HAP-1 (cell line): ENCODE results near the gene DCLK1.
A peak's percentile ranks its signal among the peaks of the same experiment; 100 is the strongest.

Source experiments
- DNase-seq, 2 experiments: peaks; one replicate each; pipeline ENCODE4 v3.0.0-alpha.2; 2016 to 2020; ENCODE audit warnings: low spot score in 2 of 2
- H3K27me3 ChIP-seq: fragments of 250-450 bp; sonication (Bioruptor Pico); 2 replicates; pipeline ENCODE4 v1.5.1; 2020; ENCODE audit warnings: low read depth, mild to moderate bottlenecking, moderate library complexity
- H3K36me3 ChIP-seq: fragments of 250-450 bp; sonication (Bioruptor Pico); replicated peaks from 2 replicates; pipeline ENCODE4 v1.5.1; 2020; ENCODE audit warnings: mild to moderate bottlenecking
- H3K4me1 ChIP-seq: fragments of 250-450 bp; sonication (Bioruptor Pico); 2 replicates; pipeline ENCODE4 v1.5.1; 2020; ENCODE audit warnings: mild to moderate bottlenecking
- H3K4me3 ChIP-seq: fragments of 250-450 bp; sonication (Bioruptor Pico); 2 replicates; pipeline ENCODE4 v1.5.1; 2020; ENCODE audit warnings: mild to moderate bottlenecking, moderate library complexity
- H3K9me3 ChIP-seq: fragments of 250-450 bp; sonication (Bioruptor Pico); 2 replicates; pipeline ENCODE4 v1.5.1; 2020; ENCODE audit warnings: mild to moderate bottlenecking, moderate library complexity
- in situ Hi-C: fragments of 300-500 bp; cut with MboI; formaldehyde crosslinking; loops from 3 replicates; pipeline ENCODE4 v1.14.3; 2020; ENCODE audit warnings: low sequenced_read_pairs, inconsistent platforms, mixed read lengths

Gene DCLK1

DNA sequence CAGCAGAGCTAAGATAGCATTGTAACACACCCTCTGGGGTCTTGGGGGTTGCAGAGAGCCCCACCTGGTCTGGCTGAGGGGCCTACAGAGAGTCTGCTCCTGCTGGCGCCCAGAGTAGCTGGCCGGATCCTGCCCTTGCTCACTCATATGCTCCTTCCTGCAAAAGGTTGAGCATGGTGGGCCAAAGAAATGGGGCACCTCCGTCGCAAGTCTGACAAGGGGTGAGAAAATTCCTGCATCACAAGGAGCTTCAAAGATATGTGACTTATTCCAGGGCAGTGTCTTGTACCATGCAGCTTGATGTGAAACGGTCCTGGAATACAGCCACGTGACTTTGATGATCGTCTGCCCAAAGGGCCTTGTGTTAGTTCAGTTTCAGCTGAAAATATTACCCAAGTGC lies 218.3 kb downstream of the DCLK1 start:
- no peak for DNase-seq
- Histone ChIP-seq H3K4me3 (no peak overlapping the region), H3K9me3 (no peaks in the 10 kb centered on the region), H3K4me1 (peaks cover 32% of the 10 kb centered on the region), H3K27me3 (no peaks in the 10 kb centered on the region), H3K36me3 (no peaks in the 10 kb centered on the region)
- in situ Hi-C loops = no loop called here

DNA sequence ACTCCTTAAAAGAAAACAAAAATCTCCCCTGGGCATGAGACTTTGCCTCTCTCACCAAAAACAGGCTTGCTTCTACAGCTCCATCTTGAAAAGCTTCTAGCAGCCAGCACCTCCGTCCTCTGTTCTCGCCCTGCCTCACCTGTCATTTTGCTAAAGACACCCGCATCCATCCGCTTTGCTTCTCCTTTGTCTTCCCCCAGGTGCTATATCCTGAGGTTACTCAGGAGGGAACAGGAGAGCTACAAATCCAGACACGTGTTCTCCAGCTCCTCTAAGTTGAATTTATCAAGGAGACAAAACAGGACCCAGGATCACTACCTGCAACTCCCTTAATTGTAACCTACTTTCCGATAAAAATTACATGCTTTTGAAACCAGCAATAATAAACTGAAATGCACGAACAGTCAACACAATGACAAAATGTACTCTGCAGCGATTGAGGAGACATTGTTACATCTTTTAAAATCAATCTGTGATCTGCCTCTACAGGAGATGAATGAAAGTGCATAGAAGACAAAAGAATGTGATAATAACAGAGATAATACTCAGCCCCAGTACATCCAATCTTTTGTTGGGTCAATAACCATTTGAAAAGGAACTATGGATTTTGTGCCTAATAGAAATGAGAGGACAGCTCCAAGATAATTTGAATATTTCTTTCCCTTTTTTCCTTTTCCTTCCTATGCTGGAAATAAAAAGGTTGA lies 221.2 kb downstream of the DCLK1 start:
- no peaks in the 10 kb centered on the region for H3K27me3 ChIP-seq
- in situ Hi-C loops = no loop called here
- H3K4me3 ChIP-seq = no peak overlapping the region
- no peaks in the 10 kb centered on the region for H3K36me3 ChIP-seq
- peaks cover 30% of the 10 kb centered on the region for H3K4me1 ChIP-seq
- peak; percentile 27 to 85 for DNase-seq
- no peaks in the 10 kb centered on the region for H3K9me3 ChIP-seq

- no peaks in the 10 kb centered on the region for H3K36me3 ChIP-seq
- in situ Hi-C loops = no loop called here
- no peak overlapping the region for H3K4me3 ChIP-seq
- no peaks in the 10 kb centered on the region for H3K27me3 ChIP-seq
- no peak for DNase-seq
- H3K4me1 ChIP-seq = peaks cover 30% of the 10 kb centered on the region
- H3K9me3 ChIP-seq = no peaks in the 10 kb centered on the region
Observed at GRCh38 chr13:35909091-35909490, 222.1 kb downstream of the DCLK1 start.

- in situ Hi-C loops = no loop called here
- DNase-seq = peak; percentile 39 to 97
Observed at GRCh38 chr13:35908226-35908625, 223.0 kb downstream of the DCLK1 start.

DNA sequence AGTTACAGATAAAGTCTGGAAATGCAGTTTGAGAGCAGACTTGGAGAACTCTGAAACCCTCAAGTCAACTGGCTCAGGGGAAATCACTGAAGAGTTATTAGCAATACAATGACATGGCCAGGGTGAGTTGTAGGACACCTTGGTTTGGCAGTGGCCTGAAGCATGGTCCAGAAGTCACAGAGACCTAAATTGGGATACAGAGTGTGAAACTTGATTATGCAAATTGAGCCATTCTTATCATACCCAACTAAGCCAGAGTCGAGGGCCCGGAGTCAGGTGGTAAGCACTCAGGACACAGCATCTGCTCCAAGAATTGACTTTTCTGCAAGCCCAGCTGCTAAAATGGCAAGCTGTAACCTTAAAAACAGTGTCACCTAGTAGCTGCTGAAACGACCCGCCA lies 224.5 kb downstream of the DCLK1 start:
- no peaks in the 10 kb centered on the region for H3K36me3 ChIP-seq
- DNase-seq = no peak
- in situ Hi-C loops = no loop called here
- no peaks in the 10 kb centered on the region for H3K9me3 ChIP-seq
- no peak overlapping the region for H3K4me3 ChIP-seq
- H3K27me3 ChIP-seq = no peaks in the 10 kb centered on the region
- peaks cover 30% of the 10 kb centered on the region for H3K4me1 ChIP-seq

More at GRCh38 chr13:35908226-35908625, 223.0 kb downstream of the DCLK1 start:
- peaks cover 30% of the 10 kb centered on the region for H3K4me1 ChIP-seq
- no peaks in the 10 kb centered on the region for H3K27me3 ChIP-seq
- no peak overlapping the region for H3K4me3 ChIP-seq
- H3K9me3 ChIP-seq = no peaks in the 10 kb centered on the region
- no peaks in the 10 kb centered on the region for H3K36me3 ChIP-seq

GRCh38 chr13:35903075-35903474 lies 228.1 kb downstream of the DCLK1 start:
- Histone ChIP-seq H3K4me1 (peaks cover 12% of the 10 kb centered on the region), H3K27me3 (no peaks in the 10 kb centered on the region), H3K4me3 (no peak overlapping the region), H3K36me3 (no peaks in the 10 kb centered on the region), H3K9me3 (no peaks in the 10 kb centered on the region)
- in situ Hi-C loops = no loop called here
- no peak for DNase-seq

DNA sequence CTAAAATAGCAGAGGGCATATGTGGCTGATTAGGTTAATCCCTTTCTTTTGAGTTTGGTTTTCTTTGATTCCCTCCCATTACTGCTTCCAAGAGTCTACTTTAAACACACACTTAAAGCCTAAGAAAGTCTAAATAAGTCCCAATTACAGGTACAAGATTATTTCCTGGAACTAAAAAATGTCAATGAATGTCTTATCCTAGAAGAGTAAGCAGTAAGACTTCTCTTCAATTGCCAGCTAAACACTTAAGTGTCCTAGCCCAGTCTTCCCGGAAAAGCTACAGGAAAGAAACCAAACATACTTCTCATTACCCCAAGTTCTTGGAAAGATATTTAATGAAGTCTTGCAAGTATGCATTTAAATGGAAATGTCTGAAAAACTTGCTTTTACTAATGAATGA lies 233.1 kb downstream of the DCLK1 start:
- in situ Hi-C loops = no loop called here
- H3K36me3 ChIP-seq = no peaks in the 10 kb centered on the region
- no peaks in the 10 kb centered on the region for H3K4me1 ChIP-seq
- no peak for DNase-seq
- no peaks in the 10 kb centered on the region for H3K9me3 ChIP-seq
- H3K4me3 ChIP-seq = no peak overlapping the region
- H3K27me3 ChIP-seq = no peaks in the 10 kb centered on the region

DNA sequence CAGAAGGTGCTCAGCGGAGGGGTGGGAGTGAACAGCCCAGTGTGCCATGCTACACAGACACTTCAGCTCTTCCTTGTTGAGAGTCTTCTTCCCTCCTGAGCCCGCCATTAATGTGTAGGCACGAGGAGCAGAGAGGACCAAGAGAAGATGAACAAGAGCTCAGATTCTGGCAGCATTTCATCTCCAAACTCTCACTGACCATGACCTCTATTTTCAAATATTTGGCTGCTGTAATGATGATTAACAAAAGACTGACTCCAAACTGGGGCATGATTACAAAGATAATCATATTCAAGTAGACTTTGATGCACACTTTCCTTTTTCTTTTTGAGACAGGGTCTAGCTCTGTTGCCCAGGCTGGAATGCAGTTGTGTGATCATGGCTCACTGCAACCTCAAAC lies 236.5 kb downstream of the DCLK1 start:
- Histone ChIP-seq H3K36me3 (no peaks in the 10 kb centered on the region), H3K27me3 (no peaks in the 10 kb centered on the region), H3K4me3 (no peak overlapping the region), H3K9me3 (no peaks in the 10 kb centered on the region), H3K4me1 (no peaks in the 10 kb centered on the region)
- no peak for DNase-seq
- in situ Hi-C loops = no loop called here

GRCh38 chr13:35892837-35893814 lies 238.1 kb downstream of the DCLK1 start:
- H3K4me3 ChIP-seq = no peak overlapping the region
- in situ Hi-C loops = no loop called here
- H3K4me1 ChIP-seq = no peaks in the 10 kb centered on the region
- no peak for DNase-seq
- no peaks in the 10 kb centered on the region for H3K36me3 ChIP-seq
- no peaks in the 10 kb centered on the region for H3K9me3 ChIP-seq
- H3K27me3 ChIP-seq = no peaks in the 10 kb centered on the region

DNA sequence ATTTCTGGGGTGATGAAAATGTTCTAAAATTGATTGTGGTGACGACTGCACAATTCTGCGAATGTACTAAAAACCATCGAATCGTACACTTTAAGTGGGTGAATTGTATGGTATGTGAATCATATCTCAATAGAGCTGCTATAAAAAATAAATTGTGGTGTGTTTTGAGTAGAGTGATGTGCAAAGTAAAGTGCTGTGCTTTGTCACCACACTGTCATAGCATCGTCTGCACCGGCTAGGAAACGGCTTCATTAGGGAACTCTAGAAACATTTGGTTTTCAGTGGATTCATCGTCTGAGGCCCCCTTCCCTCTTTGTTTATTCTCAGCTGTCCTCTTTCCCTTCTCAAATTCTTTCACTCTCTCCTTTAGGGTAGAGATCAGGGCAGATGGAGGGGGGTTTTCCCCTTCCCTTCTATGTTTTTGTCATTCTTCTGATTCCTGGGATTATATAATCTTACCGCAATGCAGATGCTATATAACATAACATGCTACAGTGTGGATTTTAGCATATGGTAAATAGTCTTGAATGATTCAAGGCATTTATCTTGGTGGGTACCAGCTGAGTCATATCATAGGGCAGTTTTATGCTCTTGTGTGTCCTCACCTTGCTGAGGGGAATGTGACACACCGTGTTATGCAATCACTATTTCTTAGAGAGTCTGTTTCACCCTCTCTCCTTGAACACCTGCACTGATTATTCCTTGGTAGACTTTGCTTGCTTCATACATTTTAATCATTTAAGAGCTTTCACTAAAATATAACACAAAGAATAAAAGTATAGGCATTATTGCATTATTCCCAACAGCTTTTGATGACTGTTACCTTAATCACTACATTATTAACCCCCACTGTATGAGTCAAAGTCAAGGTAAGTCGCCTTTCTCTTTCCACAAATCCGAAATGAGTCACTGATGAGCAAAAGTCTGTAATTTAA lies 239.4 kb downstream of the DCLK1 start:
- no peak for DNase-seq
- H3K27me3 ChIP-seq = no peaks in the 10 kb centered on the region
- H3K36me3 ChIP-seq = no peaks in the 10 kb centered on the region
- H3K9me3 ChIP-seq = no peaks in the 10 kb centered on the region
- H3K4me1 ChIP-seq = no peaks in the 10 kb centered on the region
- no peak overlapping the region for H3K4me3 ChIP-seq
- in situ Hi-C loops = no loop called here

GRCh38 chr13:35889560-35889959 lies 241.6 kb downstream of the DCLK1 start:
- H3K36me3 ChIP-seq = no peaks in the 10 kb centered on the region
- H3K4me1 ChIP-seq = peaks cover under 1% of the 10 kb centered on the region; the same call in 1 of the 2 replicates
- DNase-seq = no peak
- no peak overlapping the region for H3K4me3 ChIP-seq
- in situ Hi-C loops = no loop called here
- no peaks in the 10 kb centered on the region for H3K27me3 ChIP-seq
- no peaks in the 10 kb centered on the region for H3K9me3 ChIP-seq

DNA sequence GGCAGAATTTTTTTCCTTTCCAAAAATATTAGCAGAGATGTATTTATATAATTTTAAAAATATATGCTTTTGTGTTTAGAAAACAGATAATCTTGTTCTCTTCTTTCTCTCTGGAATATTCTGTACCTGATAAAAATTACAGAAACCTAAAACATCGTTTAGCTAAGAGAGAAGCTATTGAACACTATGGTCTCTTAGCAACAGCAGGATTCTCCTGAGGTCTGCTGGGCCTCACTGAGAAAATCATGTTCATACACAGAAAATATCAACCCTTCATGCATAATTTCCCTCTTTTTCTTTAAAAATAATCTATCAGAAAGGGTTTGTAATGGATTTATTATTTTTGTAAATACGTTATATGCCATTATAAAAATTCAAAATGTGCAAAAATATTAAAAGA lies 242.2 kb downstream of the DCLK1 start:
- H3K9me3 ChIP-seq = no peaks in the 10 kb centered on the region
- in situ Hi-C loops = no loop called here
- DNase-seq = no peak
- no peak overlapping the region for H3K4me3 ChIP-seq
- H3K36me3 ChIP-seq = no peaks in the 10 kb centered on the region
- H3K4me1 ChIP-seq = peaks cover 7% of the 10 kb centered on the region
- H3K27me3 ChIP-seq = no peaks in the 10 kb centered on the region

DNA sequence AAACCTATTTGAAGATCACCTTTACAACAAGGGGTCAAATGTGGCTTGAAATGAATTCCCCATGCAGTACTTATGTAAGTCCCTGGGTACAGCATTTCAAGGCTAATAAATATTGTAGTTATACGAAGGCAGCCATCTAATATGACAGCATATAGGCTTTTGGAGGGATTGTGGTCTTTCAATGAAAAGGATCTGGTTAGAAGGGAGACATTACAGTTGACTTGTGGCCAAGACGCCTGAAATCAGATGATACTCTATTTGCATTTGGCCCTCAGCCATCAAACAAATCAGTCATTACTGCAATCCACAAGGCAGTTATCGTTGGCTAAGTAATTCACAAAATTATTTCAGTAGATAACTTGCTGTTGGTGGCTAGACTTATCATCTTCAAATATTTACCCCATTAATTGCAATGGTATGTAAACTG lies 242.7 kb downstream of the DCLK1 start:
- in situ Hi-C loops = no loop called here
- Histone ChIP-seq H3K4me3 (no peak overlapping the region), H3K4me1 (peaks cover 12% of the 10 kb centered on the region), H3K9me3 (no peaks in the 10 kb centered on the region), H3K36me3 (no peaks in the 10 kb centered on the region), H3K27me3 (no peaks in the 10 kb centered on the region)
- DNase-seq = no peak
